ENCODE measurements around the gene GAGE13.
"Not testable (repeated sequence)": the region's sequence is repeated elsewhere in the genome, so short reads cannot be mapped to it uniquely, and the experiment has no call there.

Gene GAGE13

DNA sequence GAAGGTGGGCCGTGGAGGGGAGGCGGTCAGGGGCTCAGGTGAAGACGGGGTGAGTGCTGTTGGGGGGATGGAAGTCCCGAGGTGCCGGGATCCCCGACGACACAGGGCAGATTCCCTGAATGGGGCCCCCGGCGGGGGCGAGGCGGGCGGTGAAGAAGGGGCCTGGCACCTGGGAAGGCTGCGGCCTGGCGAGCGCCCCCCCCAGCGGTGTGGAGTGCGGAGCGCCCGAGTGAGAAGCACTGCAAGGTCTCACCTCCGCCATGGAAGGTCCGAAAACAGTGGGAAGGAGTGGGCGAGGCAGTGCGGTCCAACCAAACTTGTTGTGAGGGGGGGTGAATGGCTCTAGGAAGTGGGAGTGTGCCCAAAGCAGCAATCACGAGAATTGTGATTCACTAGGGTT is 10.1 kb downstream of the GAGE13 start:
- DNase-seq = not testable (repeated sequence)

DNA sequence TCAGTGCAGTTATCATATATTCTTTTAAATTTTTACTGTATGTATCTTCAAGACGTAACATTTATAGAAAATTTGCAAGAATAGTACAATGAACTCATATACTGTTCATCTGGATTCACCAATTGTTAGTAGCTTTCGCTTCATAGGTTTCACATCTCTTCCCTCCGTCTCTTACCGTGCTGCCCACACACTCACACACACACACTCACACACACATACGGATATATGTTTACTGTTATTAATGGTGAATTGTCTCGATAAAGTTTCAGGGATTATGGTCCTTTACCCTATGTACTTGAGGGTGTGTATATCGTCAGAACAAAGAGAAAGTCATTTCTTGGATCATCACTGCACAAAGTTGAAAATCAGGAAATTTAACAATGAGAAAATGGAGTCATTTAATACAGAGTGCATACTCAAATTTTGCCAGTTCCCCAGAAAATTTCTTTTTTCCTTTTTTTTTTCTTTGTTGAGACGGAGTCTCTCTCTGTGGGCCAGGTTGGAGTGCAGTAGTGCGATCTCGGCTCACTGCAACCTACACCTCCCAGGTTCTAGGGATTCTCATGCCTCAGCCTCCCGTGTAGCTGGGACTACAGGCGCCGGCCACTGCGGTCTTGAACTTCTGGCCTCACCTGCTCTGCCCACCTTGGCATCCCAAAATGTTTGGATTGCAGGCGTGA is 13.3 kb downstream of the GAGE13 start:
- not testable (repeated sequence) for DNase-seq

DNA sequence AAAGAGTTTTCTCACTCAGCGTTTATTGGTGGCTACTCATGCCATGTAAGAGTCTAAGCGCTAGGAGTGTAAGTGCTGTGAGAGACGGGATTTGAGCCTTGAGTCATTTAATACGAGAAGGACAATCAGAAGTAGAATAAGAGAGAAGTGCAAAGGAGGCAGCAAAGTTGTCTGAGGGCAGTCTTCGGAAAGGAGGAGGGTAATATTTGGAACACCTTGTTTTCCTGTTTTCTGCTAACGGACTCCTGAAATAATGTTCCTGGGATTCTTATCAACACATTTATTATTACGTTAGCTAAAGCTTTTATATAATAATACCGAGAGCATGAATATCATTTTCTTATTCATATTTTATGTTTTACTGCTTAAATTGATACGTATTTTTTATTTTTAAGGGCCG is 14.0 kb downstream of the GAGE13 start:
- DNase-seq = not testable (repeated sequence)

DNA sequence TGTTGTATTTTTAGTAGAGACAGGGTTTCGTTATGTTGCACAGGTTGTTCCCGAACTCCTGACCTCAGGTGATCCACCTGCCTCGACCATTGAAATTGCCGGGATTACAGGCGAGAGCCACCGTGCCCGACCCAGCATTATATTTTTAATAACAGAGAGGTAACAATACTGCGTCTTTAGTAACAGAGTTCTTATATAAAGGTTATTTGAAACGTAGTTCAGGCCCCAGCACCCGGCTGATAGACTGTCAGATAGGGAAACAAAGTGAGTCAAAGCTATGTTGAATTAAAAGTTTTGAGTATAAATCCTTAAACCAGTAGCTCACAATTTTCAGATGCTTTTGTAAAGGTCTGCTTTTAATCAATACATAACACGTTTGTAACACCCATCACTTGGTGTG is 14.8 kb downstream of the GAGE13 start:
- DNase-seq = not testable (repeated sequence)
